PC-9 (cell line): ENCODE results near the gene PHLPP1.

ENCODE experiments used
- CTCF ChIP-seq: fragments of 200-600 bp; sonication (generic); conservative IDR thresholded peaks from 2 replicates; pipeline ENCODE4 v1.6.1; 2017; ENCODE audit warnings: mixed run types, antibody characterized with exemption, mild to moderate bottlenecking, moderate library complexity
- EZH2 ChIP-seq: fragments of 200-600 bp; sonication (generic); IDR thresholded peaks from 2 replicates; pipeline ENCODE4 v1.8.0; 2017; ENCODE audit warnings: antibody characterized with exemption, low read depth

DNA sequence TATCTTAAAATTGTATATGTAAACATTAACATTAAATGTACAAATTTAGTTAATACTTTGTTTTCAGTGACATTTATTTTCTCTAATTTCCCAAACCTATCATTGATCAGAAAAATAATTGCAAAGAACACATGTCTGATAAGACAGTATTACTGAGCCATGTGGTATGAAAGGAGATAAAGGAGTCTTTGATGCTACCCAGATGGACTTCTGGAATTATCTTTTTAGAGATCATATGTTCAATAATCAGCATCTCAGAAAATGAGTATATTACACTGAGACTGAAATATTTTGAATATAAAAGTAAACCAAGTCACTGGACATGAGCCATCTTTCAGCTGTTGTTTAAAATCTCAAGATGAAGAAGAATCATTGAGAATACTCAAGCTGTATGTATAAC, 153.3 kb downstream of the PHLPP1 start:
- TF ChIP-seq CTCF, result no peak
- TF ChIP-seq EZH2, result no peak
